Stomach (tissue), 4 donors: ENCODE results near the gene CCDC74A.
"Not testable (repeated sequence)": the region's sequence is repeated elsewhere in the genome, so short reads cannot be mapped to it uniquely, and the experiment has no call there.

Source experiments
- EP300 ChIP-seq: sonication (generic); formaldehyde crosslinking; IDR thresholded peaks from one replicate; pipeline ENCODE4 v1.6.1; 2017; ENCODE audit warnings: antibody characterized with exemption
- POLR2AphosphoS5 ChIP-seq, 3 donors: sonication (generic); formaldehyde crosslinking; IDR thresholded peaks; one replicate each; pipeline ENCODE4 v1.6.1; 2016; ENCODE audit warnings: antibody characterized with exemption in 3 of 3

DNA sequence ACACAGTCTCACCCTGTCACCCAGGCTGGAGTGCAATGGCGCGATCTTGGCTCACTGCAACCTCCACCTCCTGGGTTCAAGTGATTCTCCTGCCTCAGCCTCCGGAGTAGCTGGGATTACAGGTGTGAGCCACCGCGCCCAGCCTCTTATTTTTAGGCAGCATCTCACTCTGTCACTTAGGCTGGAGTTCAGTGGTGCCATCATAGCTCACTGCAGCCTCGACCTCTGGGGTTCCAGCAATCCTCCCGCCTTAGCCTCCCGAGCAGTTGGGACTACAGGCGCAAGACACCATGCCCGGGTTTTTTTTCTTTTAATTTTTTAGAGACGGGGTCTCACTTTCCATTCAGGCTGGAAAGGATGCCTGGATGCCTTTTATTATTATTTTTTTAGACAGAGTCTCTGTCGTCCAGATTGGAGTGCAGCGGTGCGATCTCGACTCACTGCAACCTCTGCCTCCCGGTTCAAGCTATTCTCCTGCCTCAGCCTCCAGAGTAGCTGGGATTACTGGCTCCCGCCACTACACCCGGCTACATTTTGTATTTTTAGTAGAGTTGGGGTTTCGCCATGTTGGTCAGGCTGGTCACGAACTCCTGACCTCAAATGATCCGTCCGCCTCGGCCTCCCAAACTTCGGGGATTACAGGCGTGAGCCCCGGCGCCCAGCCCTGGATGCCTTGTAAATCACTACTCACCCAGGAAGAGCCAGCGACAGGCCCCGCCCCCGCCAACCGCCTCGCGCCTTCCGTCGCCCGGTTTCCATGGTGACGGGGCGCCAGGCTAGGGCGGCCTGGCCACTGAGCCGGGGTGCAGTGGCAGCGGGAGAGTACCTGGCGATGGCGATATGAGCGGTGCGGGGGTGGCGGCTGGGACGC, at the start of gene CCDC74A:
- not testable (repeated sequence) for TF ChIP-seq POLR2AphosphoS5 (IDR thresholded peaks at IDR 0.05); EP300
